ENCODE data around the gene DDC. TPM values are rescaled to one million over a fixed set of nuclear protein-coding genes. Genes with fewer than 3 reads are reported as not detected.

Gene DDC
- total and polyA plus RNA-seq, 2 donors (not counting 3 experiments of a cell fraction or from before 2014, with no cell fraction given), result not detected

- dilution Hi-C loops (cut with MboI; ENCODE audit: extremely low pct_ligation_motif_present, low sequenced_read_pairs), result no loop called here
- FAIRE-seq, result no peak
- Histone ChIP-seq H2AFZ (ENCODE audit: low read depth, low read length) (no peak overlapping the region), H3K4me1 (ENCODE audit: control insufficient read depth, extremely low read depth, insufficient read depth, low read length) (peaks cover 4% of the 10 kb centered on the region), H3K27ac (ENCODE audit: insufficient read depth, low read depth, low read length) (no peak overlapping the region), H3K4me3 (replicated peaks in 1 of 3; ENCODE audit: insufficient read depth in 1 of 3, low read depth in 1 of 3, low read length in 3 of 3) (no peak overlapping the region), H3K4me2 (ENCODE audit: insufficient read depth, low read length) (no peak overlapping the region), H3K79me2 (ENCODE audit: control insufficient read depth, insufficient read depth, low read length) (peaks cover 7% of the 10 kb centered on the region), H4K20me1 (replicated peaks; ENCODE audit: control insufficient read depth, extremely low read depth, insufficient read depth, low read length) (no peaks in the 10 kb centered on the region), H3K27me3 (ENCODE audit: control insufficient read depth in 2 of 2, insufficient read depth in 2 of 2, low read length in 2 of 2) (no peaks in the 10 kb centered on the region), H3K9ac (replicated peaks; ENCODE audit: extremely low read depth, insufficient read depth, low read length) (no peak overlapping the region), H3K9me3 (replicated peaks; ENCODE audit: control insufficient read depth, insufficient read depth, low read length) (no peaks in the 10 kb centered on the region), H3K36me3 (ENCODE audit: control insufficient read depth in 2 of 2, extremely low read depth in 1 of 2, insufficient read depth in 2 of 2, low read length in 2 of 2) (peaks cover 24 to 39% of the 10 kb centered on the region in 2 experiments), H3K9me1 (replicated peaks; ENCODE audit: control insufficient read depth, extremely low read depth, insufficient read depth, low read length) (no peaks in the 10 kb centered on the region)
- TF ChIP-seq MYC (IDR thresholded peaks at IDR 0.05; ENCODE audit: low read depth, low read length), result no peak
- TF ChIP-seq FOS (IDR thresholded peaks at IDR 0.05; ENCODE audit: borderline replicate concordance, insufficient read depth, low read length), result no peak
- no peak for TF ChIP-seq POLR2A (IDR thresholded peaks at IDR 0.05; ENCODE audit: low read depth, low read length)
- TF ChIP-seq, protein P1, sequence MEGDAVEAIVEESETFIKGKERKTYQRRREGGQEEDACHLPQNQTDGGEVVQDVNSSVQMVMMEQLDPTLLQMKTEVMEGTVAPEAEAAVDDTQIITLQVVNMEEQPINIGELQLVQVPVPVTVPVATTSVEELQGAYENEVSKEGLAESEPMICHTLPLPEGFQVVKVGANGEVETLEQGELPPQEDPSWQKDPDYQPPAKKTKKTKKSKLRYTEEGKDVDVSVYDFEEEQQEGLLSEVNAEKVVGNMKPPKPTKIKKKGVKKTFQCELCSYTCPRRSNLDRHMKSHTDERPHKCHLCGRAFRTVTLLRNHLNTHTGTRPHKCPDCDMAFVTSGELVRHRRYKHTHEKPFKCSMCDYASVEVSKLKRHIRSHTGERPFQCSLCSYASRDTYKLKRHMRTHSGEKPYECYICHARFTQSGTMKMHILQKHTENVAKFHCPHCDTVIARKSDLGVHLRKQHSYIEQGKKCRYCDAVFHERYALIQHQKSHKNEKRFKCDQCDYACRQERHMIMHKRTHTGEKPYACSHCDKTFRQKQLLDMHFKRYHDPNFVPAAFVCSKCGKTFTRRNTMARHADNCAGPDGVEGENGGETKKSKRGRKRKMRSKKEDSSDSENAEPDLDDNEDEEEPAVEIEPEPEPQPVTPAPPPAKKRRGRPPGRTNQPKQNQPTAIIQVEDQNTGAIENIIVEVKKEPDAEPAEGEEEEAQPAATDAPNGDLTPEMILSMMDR (IDR thresholded peaks at IDR 0.05; ENCODE audit: extremely low read depth in 1 of 2, insufficient read depth in 1 of 2, low read depth in 1 of 2, low read length in 2 of 2), result no peak
- no peak for TF ChIP-seq JUN (IDR thresholded peaks at IDR 0.05; ENCODE audit: borderline replicate concordance, insufficient read depth, insufficient read length, low read depth)
- TF ChIP-seq GATA2 (IDR thresholded peaks at IDR 0.05; ENCODE audit: insufficient read depth, insufficient read length, low read depth, low read length), result no peak
- no peak for TF ChIP-seq MAX (IDR thresholded peaks at IDR 0.05; ENCODE audit: insufficient read depth, insufficient read length)
- TF ChIP-seq EZH2 (IDR thresholded peaks at IDR 0.05; ENCODE audit: borderline replicate concordance, low read depth, low read length, severe bottlenecking), result no peak
- TF ChIP-seq POLR2AphosphoS5 (IDR thresholded peaks at IDR 0.05; ENCODE audit: insufficient read depth, low read depth, low read length), result no peak
- DNase-seq (ENCODE audit: low read depth, low spot score), result no peak
- ChIA-PET POLR2A (no interaction called here), CTCF (no interaction called here)
- intact Hi-C loops (cut with micrococcal nuclease), result no loop called here
- no TSS peak for BruUV-seq (replicated peaks)
Observed at GRCh38 chr7:50605059-50605458, 39.9 kb upstream of the DDC start.
